ENCODE data around the gene KCNJ8.

KCNJ8 gene

DNA sequence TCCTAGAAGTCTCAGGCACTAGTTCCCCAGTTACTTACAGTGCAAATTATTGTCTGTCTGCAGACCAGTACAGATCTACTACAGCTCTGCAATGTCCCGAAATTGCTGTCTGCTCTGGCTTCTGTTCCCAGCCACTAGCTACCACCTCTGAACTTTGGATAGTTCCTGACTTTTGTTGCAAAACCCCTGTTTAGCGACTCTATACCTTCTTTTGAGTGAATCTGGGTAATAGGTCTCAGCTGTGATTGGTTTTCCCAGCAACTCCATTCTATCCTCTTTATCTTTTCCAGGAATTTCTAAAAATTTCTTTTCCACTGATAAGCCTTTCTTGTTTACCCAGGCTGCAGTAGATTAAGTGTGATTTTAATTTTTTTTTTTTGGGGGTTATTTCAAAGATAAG lies 16.8 kb downstream of the KCNJ8 start:
- no peak overlapping the region for H3K4me3 ChIP-seq (ENCODE audit: low read depth, low read length)
- TF ChIP-seq, protein P1, sequence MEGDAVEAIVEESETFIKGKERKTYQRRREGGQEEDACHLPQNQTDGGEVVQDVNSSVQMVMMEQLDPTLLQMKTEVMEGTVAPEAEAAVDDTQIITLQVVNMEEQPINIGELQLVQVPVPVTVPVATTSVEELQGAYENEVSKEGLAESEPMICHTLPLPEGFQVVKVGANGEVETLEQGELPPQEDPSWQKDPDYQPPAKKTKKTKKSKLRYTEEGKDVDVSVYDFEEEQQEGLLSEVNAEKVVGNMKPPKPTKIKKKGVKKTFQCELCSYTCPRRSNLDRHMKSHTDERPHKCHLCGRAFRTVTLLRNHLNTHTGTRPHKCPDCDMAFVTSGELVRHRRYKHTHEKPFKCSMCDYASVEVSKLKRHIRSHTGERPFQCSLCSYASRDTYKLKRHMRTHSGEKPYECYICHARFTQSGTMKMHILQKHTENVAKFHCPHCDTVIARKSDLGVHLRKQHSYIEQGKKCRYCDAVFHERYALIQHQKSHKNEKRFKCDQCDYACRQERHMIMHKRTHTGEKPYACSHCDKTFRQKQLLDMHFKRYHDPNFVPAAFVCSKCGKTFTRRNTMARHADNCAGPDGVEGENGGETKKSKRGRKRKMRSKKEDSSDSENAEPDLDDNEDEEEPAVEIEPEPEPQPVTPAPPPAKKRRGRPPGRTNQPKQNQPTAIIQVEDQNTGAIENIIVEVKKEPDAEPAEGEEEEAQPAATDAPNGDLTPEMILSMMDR (IDR thresholded peaks at IDR 0.05; ENCODE audit: low read depth, low read length, missing control alignments), result no peak
- no peak for DNase-seq (ENCODE audit: low read depth)
- in situ Hi-C loops (cut with HindIII; ENCODE audit: low sequenced_read_pairs), result no loop called here

DNA sequence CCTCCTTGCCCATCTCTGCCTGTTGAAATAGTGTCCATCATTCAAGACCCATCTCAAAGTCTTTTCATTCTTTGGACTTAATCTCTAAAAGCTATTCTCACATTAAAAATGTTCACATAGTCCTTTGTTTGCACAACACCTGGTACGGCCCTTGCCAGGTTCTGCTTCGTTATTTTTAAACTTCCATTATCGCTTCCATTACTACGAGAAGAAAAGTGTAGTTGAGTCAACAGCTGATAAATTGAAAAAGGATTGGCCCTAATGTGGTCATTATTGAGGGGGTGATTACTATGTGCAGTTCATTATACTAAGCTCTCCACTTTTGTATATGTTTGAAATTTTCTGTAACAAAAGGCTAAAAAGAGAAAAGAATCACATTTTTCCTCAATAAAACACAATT lies 17.8 kb downstream of the KCNJ8 start:
- TF ChIP-seq, protein P1 (IDR thresholded peaks at IDR 0.05; ENCODE audit: low read depth, low read length, missing control alignments), result no peak
- in situ Hi-C loops (cut with HindIII; ENCODE audit: low sequenced_read_pairs), result no loop called here
- no peak overlapping the region for H3K4me3 ChIP-seq (ENCODE audit: low read depth, low read length)
- DNase-seq (ENCODE audit: low read depth), result no peak

DNA sequence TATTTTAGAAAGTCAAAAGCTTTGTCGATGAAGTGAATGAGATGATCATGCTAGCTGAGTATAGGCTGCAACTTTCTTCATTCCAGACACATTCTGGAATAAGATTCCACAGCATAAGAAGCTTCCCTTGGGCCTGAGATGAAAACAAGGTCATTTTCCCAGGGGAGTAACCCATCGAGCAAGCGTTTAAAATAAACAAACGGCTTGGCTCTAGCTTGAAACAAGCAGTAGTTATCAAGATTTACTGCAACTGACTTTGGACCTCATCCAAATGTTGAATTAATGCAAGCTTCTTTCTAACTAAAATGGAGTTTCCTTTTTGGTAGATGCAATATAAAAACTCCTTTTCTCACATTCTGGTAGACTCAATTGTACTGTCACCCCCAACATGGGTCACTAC lies 23.0 kb downstream of the KCNJ8 start:
- DNase-seq (ENCODE audit: low read depth), result no peak
- H3K4me3 ChIP-seq (ENCODE audit: low read depth, low read length), result no peak overlapping the region
- in situ Hi-C loops (cut with HindIII; ENCODE audit: low sequenced_read_pairs), result no loop called here
- TF ChIP-seq, protein P1 (IDR thresholded peaks at IDR 0.05; ENCODE audit: low read depth, low read length, missing control alignments), result no peak

DNA sequence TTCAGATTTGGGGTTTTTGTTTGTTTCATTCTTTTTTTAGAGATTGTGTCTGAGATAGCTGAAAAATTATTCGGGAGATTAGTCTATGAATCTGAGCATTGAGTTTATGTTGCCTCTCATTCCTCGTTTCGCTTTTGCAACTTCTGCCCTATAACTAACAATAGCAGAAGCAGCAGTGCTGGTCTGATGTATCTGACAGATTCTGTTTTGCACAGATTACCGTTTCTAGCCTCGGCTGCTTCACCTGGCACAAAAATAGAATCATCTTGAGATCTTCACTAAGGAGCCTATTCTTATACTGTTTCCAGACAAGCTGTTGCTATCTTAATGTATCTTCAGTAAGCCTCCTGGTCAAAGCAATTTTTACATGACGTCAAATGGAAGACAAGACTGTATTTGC lies 29.2 kb downstream of the KCNJ8 start:
- no peak overlapping the region for H3K4me3 ChIP-seq (ENCODE audit: low read depth, low read length)
- in situ Hi-C loops (cut with HindIII; ENCODE audit: low sequenced_read_pairs), result no loop called here
- no peak for DNase-seq (ENCODE audit: low read depth)
- TF ChIP-seq, protein P1 (IDR thresholded peaks at IDR 0.05; ENCODE audit: low read depth, low read length, missing control alignments), result no peak

DNA sequence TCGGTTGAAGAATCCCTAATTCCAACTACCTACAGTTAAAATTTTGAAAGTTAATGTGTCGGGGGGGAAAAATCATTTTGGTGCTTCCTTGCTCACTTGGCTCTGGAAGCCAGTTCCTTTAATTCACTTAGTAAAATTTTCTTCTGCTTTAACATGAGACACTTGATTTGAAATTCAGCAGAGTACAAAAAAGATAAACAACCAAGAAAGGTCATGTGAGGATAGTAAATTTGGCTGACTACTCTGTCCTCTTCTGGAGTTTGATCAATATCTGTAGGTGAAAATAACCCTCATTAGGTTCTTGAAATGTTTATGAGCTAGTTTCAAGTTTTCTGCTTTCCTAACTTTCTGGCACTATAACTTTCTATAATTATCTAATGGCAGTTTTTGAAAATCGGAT lies 43.4 kb downstream of the KCNJ8 start:
- H3K4me3 ChIP-seq (ENCODE audit: low read depth, low read length), result no peak overlapping the region
- TF ChIP-seq, protein P1 (IDR thresholded peaks at IDR 0.05; ENCODE audit: low read depth, low read length, missing control alignments), result no peak
- no peak for DNase-seq (ENCODE audit: low read depth)
- in situ Hi-C loops (cut with HindIII; ENCODE audit: low sequenced_read_pairs), result no loop called here

DNA sequence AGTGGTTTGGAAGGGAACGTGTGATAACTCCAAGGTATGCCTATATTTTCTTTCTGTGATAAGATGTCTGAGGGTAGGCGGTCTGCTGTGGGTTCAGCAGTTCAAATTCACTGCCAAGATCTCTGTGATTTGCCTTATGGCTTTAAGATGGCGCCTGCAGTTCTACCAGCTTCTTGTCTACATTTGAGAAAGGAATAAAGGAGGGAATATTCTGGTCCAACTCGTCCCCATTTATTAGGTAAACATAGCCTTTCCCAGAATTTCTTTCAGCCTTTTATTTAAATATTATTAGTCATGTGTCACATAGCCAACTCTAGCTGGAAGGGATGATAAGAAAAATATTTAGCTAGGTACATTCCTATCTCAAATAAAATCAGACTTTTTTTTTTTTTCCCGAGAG lies 48.8 kb downstream of the KCNJ8 start:
- in situ Hi-C loops (cut with HindIII; ENCODE audit: low sequenced_read_pairs), result no loop called here
- TF ChIP-seq, protein P1 (IDR thresholded peaks at IDR 0.05; ENCODE audit: low read depth, low read length, missing control alignments), result no peak
- no peak overlapping the region for H3K4me3 ChIP-seq (ENCODE audit: low read depth, low read length)
- DNase-seq (ENCODE audit: low read depth), result no peak

Data from astrocyte of the cerebellum (primary cell).